Measurements from ENCODE around the gene ACAA2. TPM values are rescaled to one million over a fixed set of nuclear protein-coding genes. Genes with fewer than 3 reads are reported as not detected.
"Not testable (repeated sequence)": the region's sequence is repeated elsewhere in the genome, so short reads cannot be mapped to it uniquely, and the experiment has no call there.

The ACAA2 gene
- total RNA-seq, 1 donor from 2014 or later = 100 TPM

DNA sequence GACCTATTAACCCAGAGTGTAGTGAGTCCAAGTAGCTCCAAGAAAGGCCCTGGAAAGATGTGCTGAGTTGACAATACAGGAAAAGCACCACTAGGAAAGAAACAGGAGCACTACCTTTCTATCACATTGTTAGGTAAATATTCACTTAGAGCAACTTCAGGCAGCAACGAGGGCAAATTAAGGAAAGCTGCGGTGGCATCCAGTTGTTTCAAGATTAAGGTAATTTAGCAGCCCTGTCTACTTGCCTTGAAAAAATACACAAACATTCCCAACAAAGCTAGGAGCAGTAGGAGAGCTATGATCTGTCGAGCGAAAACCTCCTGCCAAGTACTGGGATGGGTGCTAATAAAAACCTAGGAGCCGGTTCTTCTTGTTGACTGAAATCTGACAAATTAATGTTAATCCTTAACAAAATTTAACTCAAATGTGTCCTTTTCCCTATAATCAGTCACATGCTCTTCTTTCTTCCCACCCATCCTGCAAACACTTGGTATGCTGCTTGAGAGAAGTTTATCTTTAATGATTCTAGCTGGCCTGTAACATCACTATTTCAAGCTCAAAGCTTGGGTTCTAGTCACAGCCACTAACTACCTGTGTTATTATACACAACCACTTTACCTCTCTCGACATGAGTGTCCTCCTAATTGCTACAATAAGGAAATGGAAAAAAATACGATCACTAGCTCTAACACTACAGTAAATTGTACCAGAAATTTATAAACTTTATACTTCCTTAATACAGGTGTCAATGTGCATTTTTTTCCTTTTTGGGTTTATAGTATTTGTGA is 2.0 kb downstream of the ACAA2 start:
- Mint-ChIP-seq H3K9me3 (ENCODE audit: low read depth) (peaks cover 18% of the 10 kb centered on the region), H3K4me1 (ENCODE audit: low read depth) (peaks cover 23% of the 10 kb centered on the region), H3K36me3 (ENCODE audit: insufficient read depth) (peaks cover 26% of the 10 kb centered on the region), H3K27me3 (no peaks in the 10 kb centered on the region), H3K27ac (peak overlapping the region; percentile 73), H3K4me3 (ENCODE audit: low read depth) (peak overlapping the region; percentile 31)
- TF ChIP-seq, protein P1, sequence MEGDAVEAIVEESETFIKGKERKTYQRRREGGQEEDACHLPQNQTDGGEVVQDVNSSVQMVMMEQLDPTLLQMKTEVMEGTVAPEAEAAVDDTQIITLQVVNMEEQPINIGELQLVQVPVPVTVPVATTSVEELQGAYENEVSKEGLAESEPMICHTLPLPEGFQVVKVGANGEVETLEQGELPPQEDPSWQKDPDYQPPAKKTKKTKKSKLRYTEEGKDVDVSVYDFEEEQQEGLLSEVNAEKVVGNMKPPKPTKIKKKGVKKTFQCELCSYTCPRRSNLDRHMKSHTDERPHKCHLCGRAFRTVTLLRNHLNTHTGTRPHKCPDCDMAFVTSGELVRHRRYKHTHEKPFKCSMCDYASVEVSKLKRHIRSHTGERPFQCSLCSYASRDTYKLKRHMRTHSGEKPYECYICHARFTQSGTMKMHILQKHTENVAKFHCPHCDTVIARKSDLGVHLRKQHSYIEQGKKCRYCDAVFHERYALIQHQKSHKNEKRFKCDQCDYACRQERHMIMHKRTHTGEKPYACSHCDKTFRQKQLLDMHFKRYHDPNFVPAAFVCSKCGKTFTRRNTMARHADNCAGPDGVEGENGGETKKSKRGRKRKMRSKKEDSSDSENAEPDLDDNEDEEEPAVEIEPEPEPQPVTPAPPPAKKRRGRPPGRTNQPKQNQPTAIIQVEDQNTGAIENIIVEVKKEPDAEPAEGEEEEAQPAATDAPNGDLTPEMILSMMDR (IDR thresholded peaks at IDR 0.05; ENCODE audit: unreplicated experiment) = no peak
- DNase-seq (ENCODE audit: low spot score, unreplicated experiment) = no peak

- Mint-ChIP-seq H3K36me3 (ENCODE audit: insufficient read depth) (peaks cover 26% of the 10 kb centered on the region), H3K9me3 (ENCODE audit: low read depth) (peaks cover 18% of the 10 kb centered on the region), H3K27ac (peak overlapping the region; percentile 10), H3K4me1 (ENCODE audit: low read depth) (peaks cover 29% of the 10 kb centered on the region)
- not testable (repeated sequence) for H3K4me3 Mint-ChIP-seq (ENCODE audit: low read depth); DNase-seq (ENCODE audit: low spot score, unreplicated experiment); H3K27me3 Mint-ChIP-seq
Observed at GRCh38 chr18:49808553-49809191, 4.7 kb downstream of the ACAA2 start.

DNA sequence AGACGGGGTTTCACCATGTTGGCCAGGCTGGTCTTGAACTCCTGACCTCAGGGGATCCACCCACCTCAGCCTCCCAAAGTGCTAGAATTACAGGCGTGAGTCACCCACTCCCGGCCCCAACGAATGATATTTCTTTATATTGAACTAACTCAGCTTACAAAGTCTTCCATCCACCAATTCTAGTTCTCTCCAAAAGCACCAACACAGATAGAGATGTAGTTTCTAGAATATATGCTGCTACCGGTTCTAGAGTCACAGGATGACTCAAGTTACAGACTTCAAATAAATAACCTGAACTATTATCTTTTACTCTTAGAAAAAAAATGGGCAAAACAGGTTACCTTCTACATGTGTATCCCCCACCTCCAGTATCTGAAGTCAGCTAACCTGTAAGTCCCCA is 9.2 kb downstream of the ACAA2 start:
- H3K36me3 Mint-ChIP-seq (ENCODE audit: insufficient read depth) = peaks cover 33% of the 10 kb centered on the region
- peaks cover 11% of the 10 kb centered on the region for H3K4me1 Mint-ChIP-seq (ENCODE audit: low read depth)
- TF ChIP-seq, protein P1 (IDR thresholded peaks at IDR 0.05; ENCODE audit: unreplicated experiment) = no peak
- H3K4me3 Mint-ChIP-seq (ENCODE audit: low read depth) = no peak overlapping the region
- H3K9me3 Mint-ChIP-seq (ENCODE audit: low read depth) = peaks cover 6% of the 10 kb centered on the region
- H3K27ac Mint-ChIP-seq = no peak overlapping the region
- no peak for DNase-seq (ENCODE audit: low spot score, unreplicated experiment)
- H3K27me3 Mint-ChIP-seq = no peaks in the 10 kb centered on the region

DNA sequence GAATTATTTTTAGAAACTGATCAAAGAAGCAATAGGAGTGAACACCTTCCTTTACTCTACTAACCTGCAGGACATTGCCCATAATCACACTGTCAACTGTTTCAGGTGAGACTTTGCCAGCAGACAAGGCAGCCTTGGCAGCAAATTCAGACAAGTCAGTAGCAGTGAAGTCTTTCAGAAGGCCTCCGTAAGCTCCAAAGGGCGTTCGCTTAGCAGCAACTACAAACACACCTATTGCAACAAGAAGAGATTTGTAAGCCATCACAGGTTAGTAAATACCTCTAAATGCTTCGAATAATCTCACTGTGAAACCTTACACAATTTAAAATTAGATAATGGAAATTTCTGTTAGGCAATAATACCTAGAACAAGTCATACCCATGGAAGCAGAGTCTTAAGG is 10.7 kb downstream of the ACAA2 start:
- TF ChIP-seq, protein P1 (IDR thresholded peaks at IDR 0.05; ENCODE audit: unreplicated experiment) = no peak
- DNase-seq (ENCODE audit: low spot score, unreplicated experiment) = no peak
- H3K27ac Mint-ChIP-seq = no peak overlapping the region
- H3K4me1 Mint-ChIP-seq (ENCODE audit: low read depth) = peaks cover 11% of the 10 kb centered on the region
- H3K9me3 Mint-ChIP-seq (ENCODE audit: low read depth) = no peaks in the 10 kb centered on the region
- H3K36me3 Mint-ChIP-seq (ENCODE audit: insufficient read depth) = peaks cover 29% of the 10 kb centered on the region
- no peak overlapping the region for H3K4me3 Mint-ChIP-seq (ENCODE audit: low read depth)
- no peaks in the 10 kb centered on the region for H3K27me3 Mint-ChIP-seq

DNA sequence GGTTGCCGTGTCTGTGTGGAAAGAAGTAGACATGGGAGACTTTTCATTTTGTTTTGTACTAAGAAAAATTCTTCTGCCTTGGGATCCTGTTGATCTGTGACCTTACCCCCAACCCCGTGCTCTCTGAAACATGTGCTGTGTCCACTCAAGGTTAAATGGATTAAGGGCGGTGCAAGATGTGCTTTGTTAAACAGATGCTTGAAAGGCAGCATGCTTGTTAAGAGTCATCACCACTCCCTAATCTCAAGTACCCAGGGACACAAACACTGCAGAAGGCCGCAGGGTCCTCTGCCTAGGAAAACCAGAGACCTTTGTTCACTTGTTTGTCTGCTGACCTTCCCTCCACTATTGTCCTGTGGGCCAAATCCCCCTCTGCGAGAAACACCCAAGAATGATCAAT is 12.8 kb downstream of the ACAA2 start:
- not testable (repeated sequence) for DNase-seq (ENCODE audit: low spot score, unreplicated experiment); H3K4me1 Mint-ChIP-seq (ENCODE audit: low read depth); H3K9me3 Mint-ChIP-seq (ENCODE audit: low read depth); H3K27me3 Mint-ChIP-seq; H3K4me3 Mint-ChIP-seq (ENCODE audit: low read depth); H3K27ac Mint-ChIP-seq
- peaks cover 34% of the 10 kb centered on the region for H3K36me3 Mint-ChIP-seq (ENCODE audit: insufficient read depth)

DNA sequence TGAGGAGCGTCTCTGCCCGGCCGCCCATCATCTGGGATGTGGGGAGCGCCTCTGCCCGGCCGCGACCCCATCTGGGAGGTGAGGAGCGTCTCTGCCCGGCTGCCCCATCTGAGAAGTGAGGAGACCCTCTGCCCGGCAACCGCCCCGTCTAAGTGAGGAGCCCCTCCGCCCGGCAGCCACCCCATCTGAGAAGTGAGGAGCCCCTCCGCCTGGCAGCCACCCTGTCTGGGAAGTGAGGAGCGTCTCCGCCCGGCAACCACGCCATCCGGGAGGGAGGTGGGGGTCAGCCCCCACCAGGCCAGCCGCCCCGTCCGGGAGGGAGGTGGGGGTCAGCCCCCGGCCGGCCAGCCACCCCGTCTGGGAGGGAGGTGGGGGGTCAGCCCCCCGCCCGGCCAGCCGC is 13.5 kb downstream of the ACAA2 start:
- H3K4me3 Mint-ChIP-seq (ENCODE audit: low read depth); DNase-seq (ENCODE audit: low spot score, unreplicated experiment); H3K27ac Mint-ChIP-seq; H3K27me3 Mint-ChIP-seq; H3K4me1 Mint-ChIP-seq (ENCODE audit: low read depth); H3K9me3 Mint-ChIP-seq (ENCODE audit: low read depth): not testable (repeated sequence)
- H3K36me3 Mint-ChIP-seq (ENCODE audit: insufficient read depth) = peaks cover 35% of the 10 kb centered on the region

Data from progenitor cell of endocrine pancreas (in vitro differentiated cells).